Stimulated activated naive CD8-positive, alpha-beta T cell treated with anti-CD3 and anti-CD28 coated beads, Interleukin-15, Interleukin-2, amounts not matched to agents 100 U/mL and 50 U/mL, for 24 hours (primary cell): ENCODE measurements around the gene YWHAB.

Experiments
- ATAC-seq: fragments of 150-1000 bp; cut with Tn5 transposase; one replicate; pipeline ENCODE4 v1.10.0; 2021
- DNase-seq: peaks from one replicate; pipeline ENCODE4 v3.0.0; 2021

Gene YWHAB

GRCh38 chr20:44952731-44953130 lies 67.2 kb downstream of the YWHAB start:
- no peak for ATAC-seq

GRCh38 chr20:44954211-44954610 lies 68.7 kb downstream of the YWHAB start:
- no peak for DNase-seq

More at GRCh38 chr20:44952731-44953130, 67.2 kb downstream of the YWHAB start:
- no peak for DNase-seq

GRCh38 chr20:44955270-44955669 lies 69.8 kb downstream of the YWHAB start:
- ATAC-seq (no peak), DNase-seq (no peak)

More at GRCh38 chr20:44954211-44954610, 68.7 kb downstream of the YWHAB start:
- no peak for ATAC-seq

- DNase-seq (no peak), ATAC-seq (no peak)
Observed at GRCh38 chr20:44956410-44956809, 70.9 kb downstream of the YWHAB start.
